Mucosa of stomach (tissue), 1 donor: ENCODE results near the gene SAFB2.

Experiments used
- H3K27me3 ChIP-seq: one replicate; pipeline ENCODE4 v1.7.0; 2013; ENCODE audit warnings: mild to moderate bottlenecking, low read length; ENCODE audit not compliant: control insufficient read depth, insufficient read depth
- H3K36me3 ChIP-seq: one replicate; pipeline ENCODE4 v1.7.0; 2013; ENCODE audit warnings: low read length; ENCODE audit not compliant: control insufficient read depth, insufficient read depth
- H3K4me1 ChIP-seq: one replicate; pipeline ENCODE4 v1.7.0; 2013; ENCODE audit warnings: mild to moderate bottlenecking, low read length; ENCODE audit not compliant: control insufficient read depth, insufficient read depth
- H3K4me3 ChIP-seq: one replicate; pipeline ENCODE4 v1.7.0; 2013; ENCODE audit warnings: low read length
- H3K9ac ChIP-seq: one replicate; pipeline ENCODE4 v1.7.0; 2013; ENCODE audit warnings: mild to moderate bottlenecking, low read length, moderate library complexity
- H3K9me3 ChIP-seq: one replicate; pipeline ENCODE4 v1.7.0; 2013; ENCODE audit warnings: mild to moderate bottlenecking, low read length, moderate library complexity; ENCODE audit not compliant: control insufficient read depth
- donor health status: Pancreatic carcinoma.

Gene SAFB2

GRCh38 chr19:5547881-5548280, 74.7 kb downstream of the SAFB2 start:
- H3K4me1 ChIP-seq, result no peaks in the 10 kb centered on the region
- H3K36me3 ChIP-seq, result no peaks in the 10 kb centered on the region
- no peak overlapping the region for H3K9ac ChIP-seq
- no peak overlapping the region for H3K4me3 ChIP-seq
- no peaks in the 10 kb centered on the region for H3K27me3 ChIP-seq
- H3K9me3 ChIP-seq, result no peaks in the 10 kb centered on the region

GRCh38 chr19:5545984-5546383, 76.6 kb downstream of the SAFB2 start:
- no peak overlapping the region for H3K4me3 ChIP-seq
- H3K4me1 ChIP-seq, result no peaks in the 10 kb centered on the region
- no peaks in the 10 kb centered on the region for H3K27me3 ChIP-seq
- no peaks in the 10 kb centered on the region for H3K9me3 ChIP-seq
- H3K36me3 ChIP-seq, result no peaks in the 10 kb centered on the region
- no peak overlapping the region for H3K9ac ChIP-seq

- no peaks in the 10 kb centered on the region for H3K36me3 ChIP-seq
- H3K9me3 ChIP-seq, result no peaks in the 10 kb centered on the region
- H3K9ac ChIP-seq, result no peak overlapping the region
- H3K4me3 ChIP-seq, result no peak overlapping the region
- H3K27me3 ChIP-seq, result no peaks in the 10 kb centered on the region
- no peaks in the 10 kb centered on the region for H3K4me1 ChIP-seq
Observed at GRCh38 chr19:5545051-5545450, 77.5 kb downstream of the SAFB2 start.

- H3K36me3 ChIP-seq, result no peaks in the 10 kb centered on the region
- H3K4me3 ChIP-seq, result no peak overlapping the region
- H3K9me3 ChIP-seq, result no peaks in the 10 kb centered on the region
- no peak overlapping the region for H3K9ac ChIP-seq
- no peaks in the 10 kb centered on the region for H3K27me3 ChIP-seq
- H3K4me1 ChIP-seq, result no peaks in the 10 kb centered on the region
Observed at GRCh38 chr19:5542665-5543064, 79.9 kb downstream of the SAFB2 start.

GRCh38 chr19:5541456-5541855, 81.1 kb downstream of the SAFB2 start:
- H3K9ac ChIP-seq, result no peak overlapping the region

GRCh38 chr19:5540208-5540607, 82.4 kb downstream of the SAFB2 start:
- Histone ChIP-seq H3K9ac (no peak overlapping the region), H3K4me1 (no peaks in the 10 kb centered on the region), H3K4me3 (no peak overlapping the region), H3K27me3 (peaks cover 7% of the 10 kb centered on the region), H3K9me3 (no peaks in the 10 kb centered on the region), H3K36me3 (no peaks in the 10 kb centered on the region)

More at GRCh38 chr19:5541456-5541855, 81.1 kb downstream of the SAFB2 start:
- H3K4me3 ChIP-seq, result no peak overlapping the region
- H3K9me3 ChIP-seq, result no peaks in the 10 kb centered on the region
- H3K27me3 ChIP-seq, result peaks cover 2% of the 10 kb centered on the region
- no peaks in the 10 kb centered on the region for H3K4me1 ChIP-seq
- H3K36me3 ChIP-seq, result no peaks in the 10 kb centered on the region

GRCh38 chr19:5537870-5538269, 84.7 kb downstream of the SAFB2 start:
- no peaks in the 10 kb centered on the region for H3K4me1 ChIP-seq
- H3K4me3 ChIP-seq, result no peak overlapping the region
- H3K9ac ChIP-seq, result no peak overlapping the region
- peaks cover 8% of the 10 kb centered on the region for H3K9me3 ChIP-seq
- no peaks in the 10 kb centered on the region for H3K36me3 ChIP-seq
- peaks cover 7% of the 10 kb centered on the region for H3K27me3 ChIP-seq
